Right renal pelvis (tissue), 4 donors: Measurements from ENCODE around the gene SRGAP3. TPM values are rescaled to one million over a fixed set of nuclear protein-coding genes. Genes with fewer than 3 reads are reported as not detected.

Source experiments
- DNase-seq, 4 donors: peaks; one replicate each; pipeline ENCODE4 v3.0.0-alpha.2; 2013; ENCODE audit warnings: low read depth in 4 of 4, low spot score in 3 of 4, missing footprints in 1 of 4
- polyA plus RNA-seq, 4 donors: library from polyadenylated mRNA; unstranded; fragments of 120-200 nt; gene quantifications; one replicate each; pipeline ENCODE4 v1.2.1, GENCODE V29; 2013; ENCODE audit not compliant: insufficient read length in 4 of 4

The SRGAP3 gene
- polyA plus RNA-seq, 4 donors: 15.0 to 17.0 (median 15.9) TPM

- no peak for DNase-seq
Measured at GRCh38 chr3:8980756-8981257, 268.6 kb downstream of the SRGAP3 start.

DNA sequence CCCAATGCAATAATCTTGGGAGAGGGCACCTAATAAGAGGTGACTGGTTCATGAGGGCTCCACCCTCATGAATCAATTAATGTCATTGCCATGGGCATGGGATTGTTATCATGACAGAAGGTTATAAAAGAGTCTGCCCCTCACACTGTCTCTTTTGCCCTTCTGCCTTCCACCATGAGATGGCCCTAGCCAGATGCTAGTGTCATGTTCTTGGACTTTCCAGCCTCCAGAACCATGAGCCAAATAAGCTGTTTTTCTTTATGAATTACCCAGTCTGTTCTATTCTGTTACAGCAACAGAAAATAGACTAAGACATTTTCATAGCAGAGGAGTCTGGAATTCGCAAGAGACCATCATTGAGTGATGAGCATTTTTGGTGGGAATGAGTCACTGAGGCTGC lies 270.2 kb downstream of the SRGAP3 start:
- DNase-seq: no peak

DNA sequence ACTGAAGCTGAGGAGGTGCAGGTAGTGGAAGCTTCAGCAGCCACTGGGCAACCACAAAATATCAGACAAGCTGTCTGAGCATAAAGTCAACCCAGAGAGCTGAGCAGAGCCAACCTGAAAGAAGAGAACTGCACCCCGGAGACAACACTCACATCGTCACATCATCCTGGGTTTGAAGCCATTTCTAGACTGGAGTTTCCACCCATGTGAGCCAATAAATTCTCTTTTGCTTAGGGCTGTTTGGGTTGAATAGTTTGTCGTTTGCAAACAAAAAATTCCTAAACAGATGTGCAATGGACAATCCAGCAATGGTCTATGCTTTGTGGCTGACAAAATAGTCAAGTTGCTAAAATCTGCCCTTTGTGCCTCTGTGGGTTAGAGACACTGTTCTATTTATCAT lies 270.9 kb downstream of the SRGAP3 start:
- DNase-seq: no peak

- DNase-seq: no peak
Measured at GRCh38 chr3:8976540-8977182, 272.8 kb downstream of the SRGAP3 start.

- DNase-seq: no peak
Measured at GRCh38 chr3:8975081-8976020, 274.1 kb downstream of the SRGAP3 start.

DNA sequence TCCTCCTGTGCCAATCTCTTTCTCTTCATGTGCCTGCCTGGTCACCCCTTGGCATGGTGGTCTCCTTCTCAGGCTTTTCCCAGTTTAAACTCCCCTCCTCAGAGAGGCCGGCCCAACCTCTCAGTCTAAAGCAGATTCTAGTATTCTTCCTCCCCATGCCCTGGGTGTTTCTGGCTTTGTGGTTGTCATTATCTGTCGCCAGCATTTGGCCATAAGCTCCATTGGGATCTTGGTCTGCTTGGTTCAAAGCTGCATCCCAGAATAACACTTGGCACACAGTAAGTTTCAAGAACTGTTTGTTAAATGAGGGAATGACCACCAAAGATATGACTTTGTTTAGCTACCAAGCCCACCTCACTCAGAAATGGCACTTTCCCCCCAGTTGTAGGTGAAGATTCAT lies 275.0 kb downstream of the SRGAP3 start:
- DNase-seq: no peak

DNA sequence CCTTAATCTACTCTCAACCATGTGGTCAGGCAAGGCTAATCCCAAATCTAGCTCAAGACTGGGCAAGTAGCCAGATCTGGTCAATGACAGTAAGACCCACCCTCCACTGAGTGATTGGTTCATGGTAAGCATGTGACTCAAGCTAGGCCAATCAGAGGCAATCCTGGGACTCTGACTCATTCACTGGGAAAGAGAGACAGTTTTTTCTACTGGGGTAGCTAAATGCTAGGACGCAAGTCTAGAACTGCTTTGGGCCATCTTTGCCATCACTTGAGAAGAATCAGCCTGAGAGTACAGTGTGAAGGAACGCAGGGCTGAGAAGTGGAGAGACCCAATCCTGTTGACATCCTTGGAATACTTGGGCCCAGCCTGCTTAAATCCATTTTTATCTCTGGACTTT lies 276.8 kb downstream of the SRGAP3 start:
- no peak for DNase-seq

- DNase-seq: peak; percentile 32 to 44 (median 43)
Measured at GRCh38 chr3:8970971-8971589, 278.4 kb downstream of the SRGAP3 start.

DNA sequence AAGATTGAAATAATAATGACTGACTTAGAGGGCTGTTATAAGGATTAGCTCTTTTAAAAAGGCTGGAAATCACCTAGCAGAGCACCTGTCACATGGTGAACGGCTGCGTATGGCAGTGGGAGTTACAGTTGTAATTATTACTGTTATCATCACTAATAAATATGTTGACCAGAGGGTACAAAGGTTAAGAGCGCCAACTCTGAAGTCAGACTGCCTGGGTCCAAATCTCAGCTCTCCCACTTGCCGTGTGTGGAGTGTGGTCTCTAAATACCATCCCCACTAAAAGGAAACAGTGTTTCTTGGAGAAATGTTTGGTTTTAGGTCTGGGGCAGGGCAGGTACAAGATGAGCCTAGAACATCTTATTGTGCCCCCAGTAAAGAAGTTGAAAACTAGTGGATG lies 280.2 kb downstream of the SRGAP3 start:
- DNase-seq: no peak

- no peak for DNase-seq
Measured at GRCh38 chr3:8968375-8968882, 281.0 kb downstream of the SRGAP3 start.

DNA sequence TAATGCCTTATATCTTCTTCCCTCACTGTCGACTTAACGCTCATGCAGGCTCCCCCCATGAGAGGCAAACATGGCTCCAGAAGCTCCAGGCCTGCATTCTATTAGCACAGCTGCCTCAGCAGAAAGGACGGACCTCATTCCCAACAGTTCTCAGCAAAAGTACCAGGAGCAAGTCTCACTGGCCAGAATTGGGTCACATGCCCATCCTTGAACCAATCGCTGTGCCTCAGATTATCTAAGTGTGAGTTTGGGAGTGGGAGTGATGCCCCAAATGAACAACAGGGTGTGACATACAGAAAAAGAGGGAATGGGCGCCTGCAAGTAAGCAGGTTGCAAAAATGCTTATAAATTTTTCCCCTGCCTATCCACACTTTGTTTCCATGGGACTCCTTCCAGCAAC lies 281.9 kb downstream of the SRGAP3 start:
- no peak for DNase-seq

- no peak for DNase-seq
Measured at GRCh38 chr3:8966820-8967348, 282.6 kb downstream of the SRGAP3 start.

DNA sequence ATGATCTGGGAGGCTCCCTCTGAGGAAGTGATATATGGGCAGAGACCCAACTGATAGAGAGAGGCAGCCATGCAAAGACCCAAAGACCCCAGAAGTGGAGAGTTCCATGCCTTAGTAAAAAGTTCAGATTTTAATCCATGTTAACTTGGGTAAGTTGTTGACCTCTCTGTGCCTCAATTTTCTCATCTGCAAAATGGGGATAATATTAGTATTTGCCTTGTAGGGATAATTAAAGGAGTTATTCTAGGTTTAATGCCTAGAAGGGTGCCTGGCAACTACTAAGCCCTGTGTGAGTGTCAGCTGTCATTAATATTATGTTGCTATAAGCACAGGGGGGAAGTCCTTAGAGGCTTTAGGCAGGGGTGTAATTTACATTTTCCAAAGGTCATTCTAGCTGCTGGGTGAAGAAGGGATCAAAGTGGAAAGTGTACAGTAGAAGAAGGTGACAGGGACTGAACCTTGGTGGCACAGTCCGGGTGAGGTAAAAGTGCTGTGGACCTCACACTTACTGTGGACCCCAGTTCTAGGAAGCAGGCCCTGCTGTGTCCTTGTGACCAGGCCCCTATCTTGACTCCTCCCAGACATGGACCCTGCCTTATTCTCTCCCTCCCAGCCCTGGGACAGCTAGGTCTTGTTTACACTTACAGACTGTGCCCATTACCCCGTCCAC lies 283.2 kb downstream of the SRGAP3 start:
- no peak for DNase-seq

GRCh38 chr3:8964436-8965370 lies 284.7 kb downstream of the SRGAP3 start:
- DNase-seq: no peak

- peak; percentile 81 to 92 (median 84) for DNase-seq
Measured at GRCh38 chr3:8963137-8963853, 286.2 kb downstream of the SRGAP3 start, which contains the start of gene RAD18. TSS of gene RAD18 (minus strand) at chr3:8963472. CDS start at chr3:8963385, 87 bp downstream.

- DNase-seq: no peak
Measured at GRCh38 chr3:8962226-8962861, 287.1 kb downstream of the SRGAP3 start.

DNA sequence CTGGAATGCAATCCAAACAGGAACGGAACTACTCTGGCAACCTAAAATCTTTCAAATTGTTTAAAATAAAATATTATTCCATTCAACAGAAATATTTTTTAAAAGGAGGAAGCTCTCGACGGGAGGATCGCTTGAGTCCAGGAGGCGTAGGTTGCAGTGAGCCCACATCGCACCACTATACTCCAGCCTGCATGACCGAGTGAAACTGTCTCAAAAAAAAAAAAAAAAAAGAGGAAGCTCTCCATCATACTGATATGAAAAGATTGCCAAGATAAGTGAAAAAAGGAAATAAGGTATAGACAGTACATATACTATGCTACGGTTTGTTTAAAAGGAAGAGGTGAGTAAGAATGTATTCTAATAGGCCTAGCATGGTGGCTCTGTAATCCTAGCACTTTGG lies 289.8 kb downstream of the SRGAP3 start:
- DNase-seq: no peak
